GM13977 (cell line): ENCODE results near the gene HOXC5.

Experiments used
- DNase-seq: peaks from one replicate; pipeline ENCODE4 v3.0.0; 2012; ENCODE audit warnings: low spot score
- in situ Hi-C: fragments of 300-500 bp; cut with MboI; formaldehyde crosslinking; loops from one replicate; pipeline ENCODE4 v1.12.0; 2022; ENCODE audit warnings: low sequenced_read_pairs, low pct_unique_long_range_greater_than_20kb, mixed read lengths, inconsistent platforms; ENCODE audit not compliant: unreplicated experiment
- TF ChIP-seq, protein P1 (sequence below): IDR thresholded peaks from 2 replicates; pipeline ENCODE4 v1.5.1; 2012; ENCODE audit warnings: mild to moderate bottlenecking, control low read depth; ENCODE audit not compliant: insufficient read depth; ENCODE audit errors: extremely low read depth, missing control alignments

HOXC5 gene

GRCh38 chr12:53999559-54000115 lies 33.2 kb upstream of the HOXC5 start:
- TF ChIP-seq, protein P1, sequence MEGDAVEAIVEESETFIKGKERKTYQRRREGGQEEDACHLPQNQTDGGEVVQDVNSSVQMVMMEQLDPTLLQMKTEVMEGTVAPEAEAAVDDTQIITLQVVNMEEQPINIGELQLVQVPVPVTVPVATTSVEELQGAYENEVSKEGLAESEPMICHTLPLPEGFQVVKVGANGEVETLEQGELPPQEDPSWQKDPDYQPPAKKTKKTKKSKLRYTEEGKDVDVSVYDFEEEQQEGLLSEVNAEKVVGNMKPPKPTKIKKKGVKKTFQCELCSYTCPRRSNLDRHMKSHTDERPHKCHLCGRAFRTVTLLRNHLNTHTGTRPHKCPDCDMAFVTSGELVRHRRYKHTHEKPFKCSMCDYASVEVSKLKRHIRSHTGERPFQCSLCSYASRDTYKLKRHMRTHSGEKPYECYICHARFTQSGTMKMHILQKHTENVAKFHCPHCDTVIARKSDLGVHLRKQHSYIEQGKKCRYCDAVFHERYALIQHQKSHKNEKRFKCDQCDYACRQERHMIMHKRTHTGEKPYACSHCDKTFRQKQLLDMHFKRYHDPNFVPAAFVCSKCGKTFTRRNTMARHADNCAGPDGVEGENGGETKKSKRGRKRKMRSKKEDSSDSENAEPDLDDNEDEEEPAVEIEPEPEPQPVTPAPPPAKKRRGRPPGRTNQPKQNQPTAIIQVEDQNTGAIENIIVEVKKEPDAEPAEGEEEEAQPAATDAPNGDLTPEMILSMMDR = no peak
- in situ Hi-C loops = loop anchor here (25.0 kb wide), 1 partner anchor 363 kb away; the partner anchor contains the start of gene GPR84
- DNase-seq = no peak

DNA sequence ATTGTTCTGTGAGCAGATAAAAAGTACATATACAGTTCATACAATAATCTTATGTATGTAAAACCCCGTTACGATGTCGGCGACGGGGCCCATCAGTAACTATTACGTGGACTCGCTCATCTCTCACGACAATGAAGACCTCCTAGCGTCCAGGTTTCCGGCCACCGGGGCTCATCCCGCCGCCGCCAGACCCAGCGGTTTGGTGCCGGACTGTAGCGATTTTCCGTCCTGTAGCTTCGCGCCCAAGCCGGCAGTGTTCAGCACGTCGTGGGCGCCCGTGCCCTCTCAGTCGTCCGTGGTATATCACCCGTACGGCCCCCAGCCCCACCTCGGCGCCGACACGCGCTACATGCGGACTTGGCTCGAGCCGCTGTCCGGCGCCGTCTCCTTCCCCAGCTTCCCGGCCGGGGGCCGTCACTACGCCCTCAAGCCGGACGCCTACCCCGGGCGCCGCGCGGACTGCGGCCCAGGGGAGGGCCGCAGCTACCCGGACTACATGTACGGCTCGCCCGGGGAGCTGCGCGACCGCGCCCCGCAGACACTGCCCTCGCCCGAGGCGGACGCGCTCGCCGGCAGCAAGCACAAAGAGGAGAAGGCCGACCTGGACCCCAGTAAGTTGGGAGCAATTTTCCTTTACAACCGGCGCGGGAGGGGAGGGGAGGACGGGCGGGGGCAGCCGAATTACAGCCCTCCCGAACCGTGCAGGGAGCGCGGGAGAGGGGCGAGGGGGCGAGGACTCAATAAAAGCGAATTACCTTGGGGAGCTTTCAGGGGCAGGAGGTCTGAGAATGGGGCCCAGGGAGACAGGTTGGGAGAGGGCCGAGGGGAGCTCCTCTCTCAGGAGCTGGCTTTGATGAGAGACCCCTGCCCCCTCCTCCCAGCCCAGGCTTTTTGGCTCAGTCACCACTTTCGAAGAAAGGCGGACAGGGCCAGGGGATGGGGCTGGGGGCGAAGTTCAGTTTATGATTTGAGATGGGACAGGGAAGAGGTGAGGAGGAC lies 32.4 kb upstream of the HOXC5 start, which contains the start of gene HOXC9:
TSS of gene HOXC9 (plus strand) at position 46 of the 999 bp plus-strand sequence. CDS start at position 74, 28 bp downstream.
- in situ Hi-C loops = loop anchor here (25.0 kb wide), 1 partner anchor 362 kb away; the partner anchor contains the start of gene GPR84
- TF ChIP-seq, protein P1 = no peak
- DNase-seq = no peak

- TF ChIP-seq, protein P1 = no peak
- in situ Hi-C loops = loop anchor here (25.0 kb wide), 1 partner anchor 361 kb away; the partner anchor contains the start of gene GPR84
- no peak for DNase-seq
Measured at GRCh38 chr12:54001283-54002187, 31.3 kb upstream of the HOXC5 start.

DNA sequence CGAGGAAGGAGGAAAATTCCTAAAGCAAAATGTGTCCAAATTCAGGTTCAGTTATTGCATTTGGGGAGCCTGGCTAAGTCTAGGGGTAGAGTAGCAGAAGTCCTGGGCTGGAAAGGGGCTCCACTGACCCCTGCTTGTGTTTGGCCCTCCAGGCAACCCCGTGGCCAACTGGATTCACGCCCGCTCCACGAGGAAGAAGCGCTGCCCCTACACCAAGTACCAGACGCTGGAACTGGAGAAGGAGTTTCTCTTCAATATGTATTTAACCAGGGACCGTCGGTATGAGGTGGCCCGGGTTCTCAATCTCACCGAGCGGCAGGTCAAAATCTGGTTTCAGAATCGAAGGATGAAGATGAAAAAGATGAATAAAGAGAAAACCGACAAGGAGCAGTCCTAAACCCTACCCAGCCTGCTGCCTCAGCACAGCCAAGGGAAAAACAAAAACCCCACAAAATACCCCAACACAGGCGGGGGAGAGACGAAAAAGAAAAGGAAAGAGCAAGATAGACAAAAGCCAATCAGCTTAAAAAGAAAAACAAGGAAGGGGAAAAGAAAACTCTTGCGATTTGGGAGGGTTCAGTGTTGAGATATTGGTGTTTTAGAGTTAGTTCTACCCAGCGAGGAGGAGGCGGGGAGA lies 30.5 kb upstream of the HOXC5 start:
- DNase-seq = no peak
- in situ Hi-C loops = loop anchor here (25.0 kb wide), 1 partner anchor 360 kb away; the partner anchor contains the start of gene GPR84
- TF ChIP-seq, protein P1 = no peak

DNA sequence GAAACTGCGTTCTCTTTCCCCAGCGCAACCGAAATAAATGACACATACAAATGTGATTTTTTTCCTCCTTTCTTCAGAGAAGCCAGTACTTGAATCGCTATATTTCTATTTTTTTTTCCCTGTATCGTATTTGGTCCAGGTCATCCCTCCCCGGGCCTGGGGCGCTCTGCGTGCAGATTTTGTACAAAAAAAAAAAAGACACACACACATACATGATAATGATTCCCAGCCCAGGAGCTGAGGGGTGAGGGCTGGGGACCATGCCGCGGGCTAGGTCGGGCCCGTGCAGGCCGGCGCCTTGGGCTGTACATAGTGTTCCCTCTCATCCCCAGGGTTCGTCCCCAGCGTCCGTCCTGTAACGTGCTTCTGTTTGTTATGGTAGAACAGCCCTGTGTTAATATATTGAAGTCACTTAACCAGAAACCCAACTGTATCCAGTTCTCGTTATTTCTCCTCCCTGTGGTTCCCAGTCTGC lies 29.9 kb upstream of the HOXC5 start:
- TF ChIP-seq, protein P1 = no peak
- DNase-seq = no peak
- in situ Hi-C loops = loop anchor here (25.0 kb wide), 1 partner anchor 359 kb away; the partner anchor contains the start of gene GPR84
